Transverse colon (tissue), 4 donors: ENCODE data around the gene SLC7A10.

Experiments used
- CTCF ChIP-seq, 5 experiments: fragments of 200-600 bp in 3 of 5; fragments of 450-650 bp in 2 of 5; sonication (generic) in 3 of 5; IDR thresholded peaks; 1 replicate in 2 of 5; 2 replicates in 3 of 5; pipeline ENCODE4 v1.5.1; 2016 to 2017; ENCODE audit warnings: antibody characterized with exemption in 5 of 5, inconsistent platforms in 3 of 5, mild to moderate bottlenecking in 2 of 5, moderate library complexity in 1 of 5
- POLR2A ChIP-seq: fragments of 450-650 bp; IDR thresholded peaks from one replicate; pipeline ENCODE4 v1.6.1; 2016; ENCODE audit warnings: antibody characterized with exemption, mild to moderate bottlenecking, moderate library complexity
- POLR2AphosphoS5 ChIP-seq, 3 donors: sonication (generic); formaldehyde crosslinking; IDR thresholded peaks; one replicate each; pipeline ENCODE4 v1.6.1; 2016; ENCODE audit warnings: antibody characterized with exemption in 3 of 3

GRCh38 chr19:33211794-33212435 is 13.7 kb downstream of the SLC7A10 start:
- TF ChIP-seq CTCF (IDR thresholded peaks at IDR 0.05) (no peak), POLR2AphosphoS5 (IDR thresholded peaks at IDR 0.05) (no peak), POLR2A (no peak)
